HG03135 (cell line): Measurements from ENCODE around the gene LENG1.

Experiments
- ATAC-seq: cut with Tn5 transposase; IDR thresholded peaks from one replicate; pipeline ENCODE4 v1.9.1; 2021; ENCODE audit warnings: mild to moderate bottlenecking, moderate library complexity; ENCODE audit not compliant: unreplicated experiment

LENG1 gene

DNA sequence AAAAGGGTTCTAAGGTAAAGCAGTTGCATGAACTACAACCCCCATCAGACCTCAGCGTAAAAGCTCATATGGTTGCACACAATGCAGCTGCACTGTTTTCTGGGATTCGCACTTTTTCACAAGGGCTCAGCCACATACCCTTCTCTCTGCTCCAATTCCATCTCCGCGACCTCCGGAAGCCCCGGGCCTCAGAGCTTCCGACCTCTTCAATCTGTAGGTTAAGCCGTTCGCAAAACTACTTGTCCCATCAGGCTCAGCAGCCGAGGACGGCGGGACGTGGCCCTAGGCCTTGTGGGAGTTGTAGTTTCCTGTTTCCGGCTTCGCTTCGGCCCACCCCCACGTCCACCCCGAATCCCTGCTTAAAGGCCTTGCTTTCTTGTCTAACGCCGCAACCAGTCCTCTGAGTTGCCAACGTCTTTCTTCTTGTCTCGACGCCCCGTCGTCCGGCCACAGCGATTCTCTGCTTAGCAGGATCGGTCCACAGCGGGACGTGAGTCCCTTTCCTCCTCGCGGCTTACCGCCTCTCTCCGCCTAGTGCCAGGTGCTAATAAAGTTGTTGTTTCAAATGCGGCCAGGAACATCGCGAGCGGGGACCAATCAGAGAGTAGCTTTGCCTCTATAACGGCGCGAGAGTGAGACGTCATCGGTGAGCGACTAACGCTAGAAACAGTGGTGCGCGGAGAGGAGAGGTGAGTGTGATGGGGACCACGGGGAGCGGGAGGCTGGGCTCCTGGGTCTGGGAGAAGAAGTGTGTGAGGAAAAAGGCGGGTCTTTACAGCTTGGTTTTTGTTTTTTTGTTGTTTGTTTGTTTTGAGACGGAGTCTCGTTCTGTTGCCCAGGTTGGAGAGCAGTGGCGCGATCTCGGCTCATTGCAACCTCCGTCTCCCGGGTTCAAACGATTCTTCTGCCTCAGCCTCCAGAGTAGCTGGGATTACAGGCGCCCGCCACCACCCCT, 44.1 kb downstream of the LENG1 start, which contains the start of the genes PRPF31 and TFPT:
PRPF31 (plus strand) TSS at position 646 of the 955 bp plus-strand sequence. CDS start 2,525 bp downstream, outside the sequence.
TFPT (minus strand) TSS at position 549 of the 955 bp plus-strand sequence; CDS start at position 161, 388 bp downstream.
- ATAC-seq: peak; percentile 81

DNA sequence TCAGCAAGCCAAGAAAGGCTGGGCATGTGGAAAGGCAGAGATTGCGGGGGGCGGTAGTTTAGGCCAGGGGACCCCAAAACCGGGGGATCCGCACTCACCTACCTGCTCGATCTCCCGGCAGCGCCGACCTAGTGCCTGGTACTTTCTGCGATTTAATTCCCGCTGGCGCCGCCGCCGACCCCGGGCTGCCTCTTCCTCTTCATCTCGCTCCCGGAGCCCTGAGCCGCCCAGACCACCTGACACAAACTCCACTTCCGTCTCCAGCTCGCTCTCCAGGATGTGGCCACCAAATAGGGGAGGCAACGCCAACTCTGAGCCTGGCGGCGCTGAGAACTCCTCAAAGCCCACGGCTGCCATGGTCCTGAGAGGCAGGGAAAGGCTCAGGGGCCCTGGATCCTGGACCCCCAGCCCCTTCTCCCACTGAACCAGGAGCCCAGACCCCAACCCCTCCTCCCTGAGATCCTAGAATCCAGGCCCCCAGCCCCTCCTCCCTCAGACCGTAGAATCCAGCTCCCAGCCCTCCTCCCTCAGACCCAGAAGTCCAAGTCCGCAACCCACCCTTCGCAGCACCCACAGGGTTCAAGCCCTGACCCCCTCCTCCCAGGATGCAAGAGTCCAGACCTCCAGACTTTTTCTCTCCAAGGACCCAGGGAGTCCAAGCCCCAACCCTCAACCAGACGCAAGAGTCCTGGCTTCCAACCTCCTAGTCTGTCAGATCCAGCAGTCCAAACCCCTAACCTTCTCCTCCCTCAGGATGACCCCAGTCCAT, 45.0 kb downstream of the LENG1 start:
- ATAC-seq: no peak

DNA sequence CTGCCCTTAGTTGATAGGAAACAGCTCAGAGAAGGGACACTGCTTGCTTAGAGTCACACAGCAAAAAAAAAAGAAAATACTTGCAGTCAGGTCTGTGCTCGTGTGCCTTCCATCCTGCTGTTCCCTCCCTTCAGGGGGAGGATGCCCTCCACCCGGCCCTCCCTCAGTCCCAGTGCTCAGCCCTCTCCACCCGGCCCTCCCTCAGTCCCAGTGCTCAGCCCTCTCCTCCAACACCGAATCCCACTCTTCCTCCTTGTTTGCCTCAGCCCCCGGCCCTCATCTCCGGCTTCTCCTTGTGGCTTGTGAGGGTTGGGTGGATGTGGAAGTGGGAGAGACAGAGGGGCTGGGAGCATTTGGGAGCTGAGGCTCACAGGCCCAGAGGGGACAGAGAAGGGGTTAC, 49.9 kb downstream of the LENG1 start:
- no peak for ATAC-seq

DNA sequence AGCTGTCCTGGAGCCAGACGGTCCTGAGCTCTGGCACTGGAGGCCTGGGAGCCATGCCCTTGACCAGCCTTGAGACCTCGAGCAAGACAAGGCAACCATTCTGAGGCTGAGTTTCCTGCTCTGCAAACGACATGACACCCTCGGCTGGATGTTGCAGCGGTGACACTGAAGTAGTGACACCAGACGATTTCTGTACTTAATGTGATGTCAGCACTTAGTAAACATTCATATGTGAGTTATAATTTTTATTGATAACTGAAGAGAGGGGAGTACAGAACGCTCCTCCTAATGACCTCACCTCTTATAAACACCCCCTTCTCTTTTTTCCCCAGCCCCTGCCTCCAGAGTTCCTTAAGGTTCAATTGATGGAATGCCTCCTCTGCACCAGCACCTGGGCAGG, 51.0 kb downstream of the LENG1 start:
- no peak for ATAC-seq

DNA sequence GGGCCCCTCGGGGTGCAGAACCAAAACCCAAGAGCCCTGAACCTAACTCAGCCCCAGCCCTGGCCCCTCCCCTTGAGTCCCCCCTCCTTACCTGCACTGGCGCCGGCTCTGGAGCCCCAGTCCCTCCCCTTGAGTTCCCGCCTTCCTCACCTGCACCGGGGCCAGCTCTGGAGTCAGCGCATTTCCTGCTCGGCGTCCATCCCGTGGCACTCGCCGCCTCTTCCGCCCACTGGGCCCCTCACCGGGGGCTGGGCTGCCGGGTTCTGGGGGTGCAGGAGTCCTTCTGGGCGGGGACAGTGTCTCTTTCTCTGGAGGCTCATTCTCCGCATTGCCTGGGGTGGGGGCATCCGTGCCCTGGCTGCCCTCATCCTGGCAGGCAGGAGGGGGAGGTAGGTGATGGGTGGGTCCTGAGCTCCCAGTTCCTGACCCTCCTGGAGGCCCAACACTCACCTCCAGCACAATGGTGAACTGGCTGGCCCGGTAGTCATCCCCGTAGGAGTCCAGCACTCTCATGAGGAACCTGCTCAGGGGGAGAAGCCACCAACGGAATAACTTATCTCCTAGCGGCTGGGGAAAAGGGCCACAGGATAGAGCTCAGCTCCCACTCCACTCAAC, 51.5 kb downstream of the LENG1 start:
- no peak for ATAC-seq

DNA sequence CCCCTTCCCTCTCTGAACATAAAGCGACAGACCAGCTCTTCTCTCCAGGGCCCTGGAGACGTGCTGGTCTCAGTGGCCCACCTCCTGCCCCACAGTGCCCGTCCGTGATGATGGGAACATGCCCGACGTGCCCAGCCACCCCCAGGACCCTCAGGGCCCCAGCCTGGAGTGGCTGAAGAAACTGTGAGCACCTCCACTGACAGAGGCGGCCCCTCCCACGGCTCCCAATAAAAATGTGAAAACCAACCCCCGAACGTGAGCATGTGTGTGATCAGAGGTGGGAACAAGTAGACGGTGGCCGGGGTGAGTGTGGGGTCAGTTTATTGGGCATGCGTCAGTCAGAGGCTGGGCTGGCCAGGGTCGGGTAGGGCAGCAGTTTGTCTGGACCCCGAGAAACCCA, 52.8 kb downstream of the LENG1 start:
- ATAC-seq: no peak

GRCh38 chr19:54105796-54106195, 53.7 kb downstream of the LENG1 start:
- ATAC-seq: no peak
